ENCODE measurements around the gene OR10Z1. TPM values are rescaled to one million over a fixed set of nuclear protein-coding genes. Genes with fewer than 3 reads are reported as not detected.

Gene OR10Z1
- not detected for total RNA-seq

- Mint-ChIP-seq H3K27ac (no peak within 1 kb of the TSS), H3K36me3 (no peaks in the 10 kb centered on the region), H3K9me3 (peaks cover 0 to 5% of the 10 kb centered on the region in 2 donors)
- no peak for DNase-seq (ENCODE audit: low spot score in 2 of 2)
- ATAC-seq, result no peak
Measured at GRCh38 chr1:158604968-158605367, at the start of gene OR10Z1. Gene OR10Z1, plus strand, starts transcription at chr1:158605268. Its CDS starts 1,171 bp downstream, at chr1:158606439.

GRCh38 chr1:158559696-158560095 lies 45.4 kb upstream of the OR10Z1 start:
- peaks cover 0 to 5% of the 10 kb centered on the region in 2 donors for H3K9me3 Mint-ChIP-seq
- H3K27ac Mint-ChIP-seq, result no peak overlapping the region
- no peak for DNase-seq (ENCODE audit: low spot score in 2 of 2)
- H3K36me3 Mint-ChIP-seq, result no peaks in the 10 kb centered on the region
- no peak for ATAC-seq

GRCh38 chr1:158563853-158564252 lies 41.2 kb upstream of the OR10Z1 start:
- peaks cover 0 to 8% of the 10 kb centered on the region in 2 donors for H3K9me3 Mint-ChIP-seq
- H3K36me3 Mint-ChIP-seq, result no peaks in the 10 kb centered on the region
- ATAC-seq (no peak), DNase-seq (ENCODE audit: low spot score in 2 of 2) (no peak)
- no peak overlapping the region for H3K27ac Mint-ChIP-seq

GRCh38 chr1:158564608-158565007 lies 40.5 kb upstream of the OR10Z1 start:
- H3K36me3 Mint-ChIP-seq, result no peaks in the 10 kb centered on the region
- peaks cover 0 to 8% of the 10 kb centered on the region in 2 donors for H3K9me3 Mint-ChIP-seq
- H3K27ac Mint-ChIP-seq, result no peak overlapping the region
- no peak for DNase-seq (ENCODE audit: low spot score in 2 of 2)
- no peak for ATAC-seq

- H3K9me3 Mint-ChIP-seq, result peaks cover 0 to 4% of the 10 kb centered on the region in 2 donors
- DNase-seq (ENCODE audit: low spot score in 2 of 2) (no peak), ATAC-seq (no peak)
- H3K27ac Mint-ChIP-seq, result no peak within 1 kb of the TSS
- H3K36me3 Mint-ChIP-seq, result no peaks in the 10 kb centered on the region
Measured at GRCh38 chr1:158570480-158570879, 34.6 kb upstream of the OR10Z1 start, which contains the start of gene OR6P1. Gene OR6P1, minus strand, starts transcription at chr1:158570580. Its CDS starts 6,976 bp downstream, at chr1:158563604.

GRCh38 chr1:158572226-158572625 lies 32.8 kb upstream of the OR10Z1 start:
- H3K9me3 Mint-ChIP-seq, result peaks cover 0 to 4% of the 10 kb centered on the region in 2 donors
- no peaks in the 10 kb centered on the region for H3K36me3 Mint-ChIP-seq
- H3K27ac Mint-ChIP-seq, result no peak overlapping the region

GRCh38 chr1:158577561-158577960 lies 27.5 kb upstream of the OR10Z1 start:
- DNase-seq (ENCODE audit: low spot score in 2 of 2), result no peak
- no peaks in the 10 kb centered on the region for H3K36me3 Mint-ChIP-seq
- ATAC-seq, result no peak
- no peaks in the 10 kb centered on the region for H3K9me3 Mint-ChIP-seq
- no peak overlapping the region for H3K27ac Mint-ChIP-seq

More at GRCh38 chr1:158572226-158572625, 32.8 kb upstream of the OR10Z1 start:
- ATAC-seq (no peak), DNase-seq (ENCODE audit: low spot score in 2 of 2) (no peak)

GRCh38 chr1:158579733-158580132 lies 25.3 kb upstream of the OR10Z1 start, which contains the start of gene OR10X1:
Gene OR10X1, minus strand, starts transcription at chr1:158579899. Its CDS starts 0 bp downstream, at chr1:158579899.
- ATAC-seq (no peak), DNase-seq (ENCODE audit: low spot score in 2 of 2) (no peak)
- H3K27ac Mint-ChIP-seq, result no peak within 1 kb of the TSS
- no peaks in the 10 kb centered on the region for H3K36me3 Mint-ChIP-seq
- no peaks in the 10 kb centered on the region for H3K9me3 Mint-ChIP-seq

- Mint-ChIP-seq H3K9me3 (peaks cover 0 to 4% of the 10 kb centered on the region in 2 donors), H3K27ac (no peak overlapping the region), H3K36me3 (peaks cover 0 to 5% of the 10 kb centered on the region in 2 donors)
- no peak for ATAC-seq
- DNase-seq (ENCODE audit: low spot score in 2 of 2), result no peak
Measured at GRCh38 chr1:158583962-158584361, 21.1 kb upstream of the OR10Z1 start.

GRCh38 chr1:158586942-158587341 lies 18.1 kb upstream of the OR10Z1 start:
- DNase-seq (ENCODE audit: low spot score in 2 of 2), result no peak
- H3K36me3 Mint-ChIP-seq, result peaks cover 0 to 5% of the 10 kb centered on the region in 2 donors
- H3K9me3 Mint-ChIP-seq, result peaks cover 0 to 4% of the 10 kb centered on the region in 2 donors
- H3K27ac Mint-ChIP-seq, result no peak overlapping the region
- no peak for ATAC-seq

- H3K27ac Mint-ChIP-seq, result no peak overlapping the region
- DNase-seq (ENCODE audit: low spot score in 2 of 2), result no peak
- no peak for ATAC-seq
- peaks cover 9 to 21% of the 10 kb centered on the region in 2 donors for H3K36me3 Mint-ChIP-seq
- peaks cover 19 to 23% of the 10 kb centered on the region in 2 donors for H3K9me3 Mint-ChIP-seq
Measured at GRCh38 chr1:158600735-158601134, 4.3 kb upstream of the OR10Z1 start.

- Mint-ChIP-seq H3K9me3 (peaks cover 0 to 3% of the 10 kb centered on the region in 2 donors), H3K36me3 (no peaks in the 10 kb centered on the region), H3K27ac (no peak overlapping the region)
- ATAC-seq, result no peak
- DNase-seq (ENCODE audit: low spot score in 2 of 2), result no peak
Measured at GRCh38 chr1:158607296-158607695, 2.2 kb downstream of the OR10Z1 start.

GRCh38 chr1:158611916-158612315 lies 6.8 kb downstream of the OR10Z1 start:
- ATAC-seq, result no peak
- DNase-seq (ENCODE audit: low spot score in 2 of 2), result no peak
- Mint-ChIP-seq H3K9me3 (no peaks in the 10 kb centered on the region), H3K36me3 (no peaks in the 10 kb centered on the region), H3K27ac (no peak overlapping the region)

GRCh38 chr1:158613764-158614163 lies 8.7 kb downstream of the OR10Z1 start:
- no peaks in the 10 kb centered on the region for H3K9me3 Mint-ChIP-seq
- DNase-seq (ENCODE audit: low spot score in 2 of 2) (no peak), ATAC-seq (no peak)
- H3K27ac Mint-ChIP-seq, result no peak overlapping the region
- H3K36me3 Mint-ChIP-seq, result no peaks in the 10 kb centered on the region

GRCh38 chr1:158638146-158638545 lies 33.1 kb downstream of the OR10Z1 start:
- Mint-ChIP-seq H3K9me3 (no peaks in the 10 kb centered on the region), H3K27ac (peak overlapping the region in 1 of 2 donors; percentile 25), H3K36me3 (no peaks in the 10 kb centered on the region)
- no peak for DNase-seq (ENCODE audit: low spot score in 2 of 2)
- no peak for ATAC-seq

- Mint-ChIP-seq H3K36me3 (no peaks in the 10 kb centered on the region), H3K27ac (no peak overlapping the region), H3K9me3 (no peaks in the 10 kb centered on the region)
- DNase-seq (ENCODE audit: low spot score in 2 of 2) (no peak), ATAC-seq (no peak)
Measured at GRCh38 chr1:158638904-158639303, 33.8 kb downstream of the OR10Z1 start.

GRCh38 chr1:158644449-158644848 lies 39.4 kb downstream of the OR10Z1 start:
- H3K36me3 Mint-ChIP-seq, result no peaks in the 10 kb centered on the region
- no peak for DNase-seq (ENCODE audit: low spot score in 2 of 2)
- no peaks in the 10 kb centered on the region for H3K9me3 Mint-ChIP-seq
- no peak for ATAC-seq
- no peak overlapping the region for H3K27ac Mint-ChIP-seq

GRCh38 chr1:158646465-158646864 lies 41.4 kb downstream of the OR10Z1 start:
- H3K36me3 Mint-ChIP-seq, result no peaks in the 10 kb centered on the region
- no peaks in the 10 kb centered on the region for H3K9me3 Mint-ChIP-seq
- H3K27ac Mint-ChIP-seq, result no peak overlapping the region
- no peak for ATAC-seq
- no peak for DNase-seq (ENCODE audit: low spot score in 2 of 2)

All from activated naive CD4-positive, alpha-beta T cell treated with anti-CD3 and anti-CD28 coated beads, Interleukin-2, amount 50 U/mL, for 72 hours (primary cell).